ENCODE data around the gene USP2.
"Not testable (repeated sequence)": the region's sequence is repeated elsewhere in the genome, so short reads cannot be mapped to it uniquely, and the experiment has no call there.

The USP2 gene

DNA sequence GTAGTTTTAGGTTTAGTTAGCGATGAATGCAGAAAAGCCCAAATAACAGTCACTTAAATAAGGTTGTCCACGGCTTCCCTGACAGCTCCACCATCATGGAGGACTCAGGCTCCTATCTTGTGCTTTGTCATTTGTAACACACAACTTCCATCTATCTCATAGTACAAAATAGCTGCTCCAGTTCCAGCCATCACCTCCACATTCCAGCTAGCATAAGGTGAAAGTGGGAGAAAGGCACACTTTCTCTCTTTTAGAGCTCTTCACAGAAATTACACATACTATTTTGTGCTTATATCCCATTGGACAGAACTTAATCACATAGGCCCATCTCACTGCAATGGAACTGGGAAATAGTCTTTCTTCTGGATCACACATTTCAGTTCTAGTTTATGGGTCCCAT is 32.8 kb upstream of the USP2 start:
- no peak for DNase-seq (ENCODE audit: low read depth)

GRCh38 chr11:119412072-119412471 is 30.6 kb upstream of the USP2 start:
- DNase-seq (ENCODE audit: low read depth): no peak

DNA sequence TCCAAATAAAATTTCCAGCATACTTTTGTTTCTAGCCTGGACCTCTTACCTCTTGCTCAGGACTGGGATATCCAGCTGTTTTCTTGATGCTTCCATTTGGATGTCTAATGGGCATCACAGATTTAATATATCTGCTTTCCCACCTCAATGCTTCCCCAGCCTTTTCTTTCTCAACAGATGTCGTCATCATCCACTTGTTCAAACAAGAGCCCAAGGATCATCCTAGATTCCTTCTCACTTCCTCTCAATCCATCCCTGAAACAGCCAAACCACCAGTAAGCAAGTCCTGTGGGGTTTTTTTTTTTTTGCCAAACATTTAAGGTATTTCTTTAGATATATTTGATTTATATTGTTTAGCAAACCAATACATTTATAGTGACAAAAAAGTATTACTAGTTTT is 29.0 kb upstream of the USP2 start:
- no peak for DNase-seq (ENCODE audit: low read depth)

- no peak for DNase-seq (ENCODE audit: low read depth)
Observed at GRCh38 chr11:119409731-119410130, 28.2 kb upstream of the USP2 start.

DNA sequence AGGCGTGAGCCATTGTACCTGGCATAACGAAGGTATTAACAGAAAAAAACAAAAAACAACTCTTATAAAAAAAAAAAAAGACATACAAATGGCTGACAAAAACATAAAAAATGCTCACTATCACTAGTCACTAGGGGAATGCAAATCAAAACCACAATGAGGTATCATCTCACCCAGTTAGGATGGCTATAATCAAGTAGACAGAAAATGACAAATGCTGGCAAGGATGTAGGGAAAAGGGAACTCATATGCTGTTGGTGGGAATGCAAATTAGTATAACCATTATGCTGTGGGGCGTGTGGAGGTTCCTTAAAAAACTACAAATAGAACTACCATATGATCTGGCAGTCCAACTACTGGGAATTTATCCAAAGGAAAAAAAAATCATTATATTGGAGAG is 24.5 kb upstream of the USP2 start:
- no peak for DNase-seq (ENCODE audit: low read depth)

GRCh38 chr11:119405448-119405847 is 24.0 kb upstream of the USP2 start:
- DNase-seq (ENCODE audit: low read depth): not testable (repeated sequence)

- DNase-seq (ENCODE audit: low read depth): no peak
Observed at GRCh38 chr11:119404872-119405271, 23.4 kb upstream of the USP2 start.

- DNase-seq (ENCODE audit: low read depth): no peak
Observed at GRCh38 chr11:119403021-119403420, 21.5 kb upstream of the USP2 start.

GRCh38 chr11:119402470-119402869 is 21.0 kb upstream of the USP2 start:
- no peak for DNase-seq (ENCODE audit: low read depth)

- no peak for DNase-seq (ENCODE audit: low read depth)
Observed at GRCh38 chr11:119400860-119401259, 19.4 kb upstream of the USP2 start.

GRCh38 chr11:119397740-119398139 is 16.2 kb upstream of the USP2 start:
- DNase-seq (ENCODE audit: low read depth): no peak

DNA sequence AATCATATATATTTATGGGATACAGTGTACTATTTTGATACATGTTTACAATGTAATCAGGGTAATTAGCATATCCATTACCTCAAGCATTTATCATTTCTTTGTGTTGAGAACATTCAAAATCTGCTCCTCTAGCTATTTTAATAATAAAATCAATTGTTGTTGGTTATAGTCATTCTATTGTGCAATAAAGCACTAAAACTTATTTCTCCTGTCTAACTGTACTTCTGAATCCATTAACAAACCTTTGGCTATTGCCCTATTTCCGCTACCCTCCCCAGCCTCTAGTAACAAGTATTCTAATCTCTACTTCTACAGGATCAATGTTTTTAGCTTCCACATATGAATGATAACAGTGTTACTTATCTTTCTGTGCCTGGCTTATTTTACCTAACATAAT is 15.3 kb upstream of the USP2 start:
- no peak for DNase-seq (ENCODE audit: low read depth)

- DNase-seq (ENCODE audit: low read depth): no peak
Observed at GRCh38 chr11:119391275-119391674, 9.8 kb upstream of the USP2 start.

DNA sequence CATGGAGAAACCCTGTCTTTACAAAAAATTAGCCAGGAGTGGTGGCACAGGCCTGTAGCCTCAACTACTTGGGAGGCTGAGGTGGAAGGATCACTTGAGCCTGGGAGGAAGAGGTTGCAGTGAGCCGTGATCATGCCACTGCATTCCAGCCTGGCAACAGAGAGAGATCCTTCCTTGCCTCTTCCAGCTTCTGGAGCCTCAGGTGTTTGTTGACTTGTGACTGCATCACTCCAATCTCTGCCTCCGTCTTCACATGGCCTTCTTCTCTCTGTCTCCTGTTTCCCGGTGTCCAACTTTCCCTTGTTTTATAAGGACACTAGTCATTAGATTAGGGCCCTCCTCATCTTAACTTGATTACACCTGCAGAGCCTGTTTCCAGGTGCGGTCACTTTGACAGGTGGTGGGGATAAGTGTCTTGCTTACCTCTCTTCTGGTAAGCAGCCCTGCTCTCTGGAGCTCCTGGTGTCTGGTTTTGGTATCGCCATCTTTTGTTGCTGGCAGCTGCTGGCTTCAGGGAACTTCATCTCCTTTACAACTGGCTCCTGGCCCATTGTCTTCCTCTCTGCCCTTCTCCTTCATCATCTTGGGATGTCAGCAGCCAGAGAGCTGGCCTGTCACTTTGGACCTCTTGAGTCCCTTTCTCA is 8.2 kb upstream of the USP2 start:
- DNase-seq (ENCODE audit: low read depth): no peak

DNA sequence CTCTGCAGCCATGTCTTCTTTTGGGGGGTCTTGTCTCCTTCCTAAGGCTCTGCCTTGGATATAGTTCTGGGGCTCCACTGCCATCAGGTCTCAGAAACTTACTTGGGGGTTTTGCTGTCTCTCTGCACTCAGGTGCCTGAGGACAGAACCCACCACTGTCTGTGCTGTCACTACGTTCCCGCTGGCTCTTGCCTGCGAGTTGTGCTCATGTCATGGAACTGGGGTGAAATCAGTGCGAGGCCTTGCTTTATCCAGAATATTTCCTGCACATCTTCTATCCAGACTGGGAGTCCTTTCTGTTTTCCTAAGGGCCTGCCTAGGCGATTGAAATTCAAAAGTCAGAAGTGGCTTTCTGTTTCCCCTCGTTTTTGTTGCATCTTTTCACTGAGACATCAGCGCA is 6.6 kb upstream of the USP2 start:
- no peak for DNase-seq (ENCODE audit: low read depth)

- DNase-seq (ENCODE audit: low read depth): no peak
Observed at GRCh38 chr11:119384332-119384731, 2.8 kb upstream of the USP2 start.

DNA sequence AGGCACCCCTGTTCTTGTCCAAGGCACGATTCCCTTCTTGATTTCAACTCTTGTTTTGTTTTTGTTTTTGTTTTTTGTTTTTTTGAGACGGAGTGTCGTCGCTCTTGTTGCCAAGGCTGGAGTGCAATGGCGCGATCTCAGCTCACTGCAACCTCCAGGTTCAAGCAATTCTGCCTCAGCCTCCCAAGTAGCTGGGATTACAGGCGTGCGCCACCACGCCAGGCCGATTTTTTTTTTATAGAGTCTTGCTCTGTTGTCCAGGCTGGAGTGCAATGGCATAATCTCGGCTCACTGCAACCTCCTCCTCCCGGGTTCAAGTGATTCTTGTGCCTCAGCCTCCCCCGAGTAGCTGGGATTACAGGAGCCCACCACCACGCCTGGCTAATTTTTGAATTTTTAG is 1.0 kb upstream of the USP2 start:
- DNase-seq (ENCODE audit: low read depth): not testable (repeated sequence)

GRCh38 chr11:119382101-119382500 is 611 bp upstream of the USP2 start:
- no peak for DNase-seq (ENCODE audit: low read depth)

DNA sequence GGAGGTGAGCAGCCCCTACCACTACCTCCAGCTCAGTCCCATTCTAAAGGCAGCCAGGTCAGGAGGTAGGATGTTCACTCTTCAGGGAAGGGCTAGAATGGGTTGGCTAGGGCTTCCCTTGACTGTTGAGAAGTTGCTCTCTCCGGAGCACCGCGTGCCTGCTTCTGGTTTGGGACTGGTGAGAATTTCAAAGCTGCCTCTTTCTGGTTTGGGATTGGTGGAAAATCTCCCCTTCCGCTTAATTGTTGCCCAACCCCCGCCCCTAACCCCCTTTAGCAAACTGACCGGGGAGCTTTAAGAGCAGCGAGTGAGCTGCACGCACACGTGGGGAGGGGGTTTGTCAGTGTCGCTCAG is 686 bp downstream of the USP2 start:
- no peak for DNase-seq (ENCODE audit: low read depth)

DNA sequence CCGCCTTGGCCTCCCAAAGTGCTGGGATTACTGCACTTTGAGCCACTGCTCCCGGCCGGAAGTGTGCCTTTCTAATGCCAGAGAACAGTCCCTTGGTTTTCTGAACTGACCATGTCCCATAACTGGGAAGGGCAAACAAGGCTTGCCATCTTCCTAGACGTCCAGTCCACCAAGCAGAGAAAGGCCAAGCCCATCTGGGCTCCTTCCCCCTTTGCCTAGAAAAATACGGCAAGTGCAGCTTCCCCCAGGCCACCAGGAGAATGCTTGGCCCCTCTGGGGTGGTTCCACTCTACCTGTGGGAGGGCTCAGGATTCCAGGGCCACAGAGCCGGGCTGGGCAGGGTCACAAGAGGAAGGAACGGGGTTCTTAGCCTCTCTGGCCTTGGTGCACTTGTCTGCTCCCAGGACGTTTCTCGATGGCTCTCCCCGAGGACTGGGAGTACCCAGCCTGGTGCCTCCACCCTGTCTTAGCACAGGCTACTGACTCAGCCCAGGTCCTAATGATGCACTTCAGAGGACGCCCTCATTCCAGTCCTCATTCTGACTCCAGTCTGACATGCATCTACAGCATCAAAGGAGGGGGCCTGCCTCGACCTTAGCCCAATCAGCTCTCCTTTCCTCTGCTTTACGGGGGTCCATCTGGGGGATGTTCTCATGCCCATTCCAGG is 1.2 kb downstream of the USP2 start:
- no peak for DNase-seq (ENCODE audit: low read depth)

DNA sequence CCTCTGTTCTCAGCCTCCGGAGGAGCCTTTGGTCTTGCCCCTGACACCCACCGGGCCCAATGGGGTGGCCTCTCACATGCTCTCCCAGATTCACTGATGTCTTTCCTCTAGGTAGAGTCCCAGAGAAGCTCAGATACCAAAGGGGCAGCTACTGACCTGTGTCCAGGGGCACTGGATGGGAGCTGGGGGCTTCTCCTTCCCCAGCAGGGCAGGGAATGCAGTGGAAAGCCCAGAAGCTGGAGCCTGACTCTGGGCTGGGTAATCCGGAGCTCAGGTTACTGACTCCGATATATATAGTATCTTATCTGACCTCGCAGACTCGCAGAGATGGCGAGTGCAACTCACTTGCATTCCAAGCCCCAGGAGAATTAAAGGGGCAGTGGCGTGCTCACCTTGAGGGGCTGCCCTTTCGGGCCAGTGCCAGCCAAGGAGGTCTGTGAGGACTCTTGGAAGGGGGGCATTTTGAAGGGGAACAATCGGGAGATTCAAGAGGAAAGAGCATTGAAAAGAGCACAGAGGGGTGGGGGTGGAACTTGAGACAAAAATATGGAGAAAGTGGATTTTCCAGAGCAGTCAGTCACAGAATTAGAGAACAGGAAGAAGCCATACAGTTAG is 2.5 kb downstream of the USP2 start:
- DNase-seq (ENCODE audit: low read depth): no peak

- DNase-seq (ENCODE audit: low read depth): no peak
Observed at GRCh38 chr11:119377961-119378667, 3.4 kb downstream of the USP2 start.

All from activated T-helper 1 cell treated with Interleukin-2 at 50 U/mL for 16 hours (primary cell).